Duodenal mucosa (tissue), 2 donors: ENCODE data around the gene FTSJ1.

Experiments
- H3K27ac ChIP-seq: one replicate; pipeline ENCODE4 v1.7.0; 2013; ENCODE audit warnings: low read depth, low read length
- H3K27me3 ChIP-seq, 2 donors: one replicate each; pipeline ENCODE4 v1.7.0; 2013; ENCODE audit warnings: low read length in 2 of 2, control low read depth in 1 of 2; ENCODE audit not compliant: insufficient read depth in 2 of 2, control insufficient read depth in 1 of 2
- H3K36me3 ChIP-seq, 2 donors: one replicate each; pipeline ENCODE4 v1.7.0; 2013; ENCODE audit warnings: low read length in 2 of 2, control low read depth in 1 of 2; ENCODE audit not compliant: insufficient read depth in 2 of 2, control insufficient read depth in 1 of 2
- H3K4me1 ChIP-seq, 2 donors: one replicate each; pipeline ENCODE4 v1.7.0; 2013; ENCODE audit warnings: low read length in 2 of 2, control low read depth in 1 of 2; ENCODE audit not compliant: insufficient read depth in 2 of 2, control insufficient read depth in 1 of 2
- H3K4me3 ChIP-seq, 2 donors: one replicate each; pipeline ENCODE4 v1.7.0; 2013; ENCODE audit warnings: low read length in 2 of 2, low read depth in 1 of 2
- H3K9ac ChIP-seq, 2 donors: one replicate each; pipeline ENCODE4 v1.7.0; 2013; ENCODE audit warnings: low read length in 2 of 2, low read depth in 1 of 2
- H3K9me3 ChIP-seq, 2 donors: one replicate each; pipeline ENCODE4 v1.7.0; 2013; ENCODE audit warnings: low read length in 2 of 2, control low read depth in 1 of 2; ENCODE audit not compliant: control insufficient read depth in 1 of 2

FTSJ1 gene

DNA sequence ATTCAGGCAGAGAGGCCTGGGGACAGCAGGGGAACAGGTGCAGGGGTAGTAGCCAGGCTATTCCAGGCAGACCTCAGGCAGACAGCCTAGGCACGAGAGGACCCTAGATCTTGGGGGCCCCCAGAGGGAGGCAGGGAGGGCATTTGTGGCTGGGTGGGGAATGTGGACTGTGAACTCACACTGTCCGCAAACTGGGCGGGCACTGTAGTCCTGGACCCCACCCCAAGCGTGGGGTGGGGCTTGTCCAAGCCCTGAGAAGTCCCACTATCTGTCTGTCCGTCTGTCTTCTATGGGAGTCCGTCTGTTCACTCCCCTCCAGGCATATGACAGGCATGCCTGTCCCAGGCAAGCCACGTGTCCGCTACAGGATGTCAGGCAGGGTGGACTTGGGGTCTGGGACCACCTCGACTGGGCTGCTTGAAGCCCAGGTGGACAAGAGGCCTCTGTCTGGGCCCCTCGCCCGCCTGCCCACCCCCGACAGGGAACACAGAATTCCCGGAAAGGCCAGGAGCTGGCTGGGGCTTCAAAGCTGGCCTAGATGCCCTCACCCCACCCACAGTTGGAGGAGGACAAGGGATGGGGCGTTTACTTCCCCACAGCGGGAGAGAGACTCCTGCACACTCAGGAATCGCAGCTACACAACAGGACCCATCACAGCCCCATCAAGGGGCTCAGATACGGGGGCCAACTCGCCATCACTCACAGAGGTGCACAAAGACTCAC is 5.7 kb upstream of the FTSJ1 start, which contains the start of gene SLC38A5:
TSS of gene SLC38A5 (minus strand) at position 151 of the 723 bp plus-strand sequence. CDS start 2,336 bp downstream, outside the sequence.
- H3K4me1 ChIP-seq: peaks cover 0 to 20% of the 10 kb centered on the region in 2 donors
- H3K9me3 ChIP-seq: no peaks in the 10 kb centered on the region
- no peak within 1 kb of the TSS for H3K27ac ChIP-seq
- H3K36me3 ChIP-seq: no peaks in the 10 kb centered on the region
- H3K27me3 ChIP-seq: no peaks in the 10 kb centered on the region
- H3K9ac ChIP-seq: peak within 1 kb of the TSS; percentile 44 to 64
- H3K4me3 ChIP-seq: peak within 1 kb of the TSS; percentile 66 to 72

DNA sequence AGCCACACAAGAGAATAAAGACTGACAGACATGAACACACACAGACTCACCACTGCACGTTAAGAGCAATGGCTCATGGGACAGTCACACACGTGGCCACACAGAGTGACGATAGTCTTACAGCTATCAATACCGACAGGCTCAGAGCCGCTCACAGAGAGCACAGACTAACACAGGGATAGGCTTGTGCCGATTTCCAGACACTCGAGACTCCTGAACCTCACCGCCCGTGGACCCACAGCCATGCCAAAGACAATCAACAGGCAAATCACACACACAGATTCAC is 5.2 kb upstream of the FTSJ1 start:
- Histone ChIP-seq H3K27me3 (no peaks in the 10 kb centered on the region), H3K27ac (no peak overlapping the region), H3K9me3 (no peaks in the 10 kb centered on the region), H3K4me3 (no peak overlapping the region), H3K4me1 (peaks cover 0 to 18% of the 10 kb centered on the region in 2 donors), H3K36me3 (no peaks in the 10 kb centered on the region), H3K9ac (no peak overlapping the region)

DNA sequence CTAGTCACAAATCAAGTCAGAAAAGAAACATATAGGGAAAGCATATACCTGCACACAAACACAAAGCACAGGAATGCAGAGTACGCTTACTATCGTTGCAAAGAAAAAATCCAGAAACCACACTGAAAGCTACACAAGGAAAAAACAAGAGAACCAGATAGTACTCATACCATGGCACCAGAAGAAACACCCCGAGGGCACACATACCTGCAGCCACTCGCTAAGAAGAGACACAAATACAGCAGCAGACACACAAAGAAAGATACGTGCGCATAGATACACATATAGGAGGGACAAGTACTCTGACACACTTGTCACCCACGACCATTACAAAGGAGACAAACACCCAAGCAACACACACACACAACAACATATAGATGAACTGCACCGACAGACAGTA is 4.5 kb upstream of the FTSJ1 start:
- Histone ChIP-seq H3K27ac (no peak overlapping the region), H3K9me3 (no peaks in the 10 kb centered on the region), H3K27me3 (no peaks in the 10 kb centered on the region), H3K4me1 (peaks cover 0 to 18% of the 10 kb centered on the region in 2 donors), H3K9ac (no peak overlapping the region), H3K4me3 (no peak overlapping the region), H3K36me3 (no peaks in the 10 kb centered on the region)

DNA sequence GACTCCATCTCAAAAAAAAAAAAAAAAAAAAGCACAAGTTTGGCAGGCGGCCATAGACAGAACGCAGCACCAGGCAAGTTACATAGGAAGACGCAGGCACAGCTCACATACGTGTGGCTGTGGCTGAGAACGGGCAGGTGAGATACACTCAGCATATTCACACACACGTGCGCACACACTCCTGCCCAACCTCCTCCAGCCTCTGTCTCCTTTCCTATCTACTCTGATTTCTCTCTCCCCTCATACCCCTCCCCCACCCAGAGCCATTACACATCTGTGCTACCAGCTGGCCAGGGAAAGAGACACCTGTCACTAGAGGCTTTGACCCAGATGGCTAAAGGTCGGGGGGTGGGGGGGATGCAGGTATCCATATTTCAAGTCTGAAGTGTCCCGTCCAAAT is 3.8 kb upstream of the FTSJ1 start:
- H3K4me3 ChIP-seq: no peak overlapping the region
- no peaks in the 10 kb centered on the region for H3K36me3 ChIP-seq
- H3K27me3 ChIP-seq: no peaks in the 10 kb centered on the region
- H3K27ac ChIP-seq: no peak overlapping the region
- no peaks in the 10 kb centered on the region for H3K9me3 ChIP-seq
- peaks cover 3 to 24% of the 10 kb centered on the region in 2 donors for H3K4me1 ChIP-seq
- no peak overlapping the region for H3K9ac ChIP-seq

DNA sequence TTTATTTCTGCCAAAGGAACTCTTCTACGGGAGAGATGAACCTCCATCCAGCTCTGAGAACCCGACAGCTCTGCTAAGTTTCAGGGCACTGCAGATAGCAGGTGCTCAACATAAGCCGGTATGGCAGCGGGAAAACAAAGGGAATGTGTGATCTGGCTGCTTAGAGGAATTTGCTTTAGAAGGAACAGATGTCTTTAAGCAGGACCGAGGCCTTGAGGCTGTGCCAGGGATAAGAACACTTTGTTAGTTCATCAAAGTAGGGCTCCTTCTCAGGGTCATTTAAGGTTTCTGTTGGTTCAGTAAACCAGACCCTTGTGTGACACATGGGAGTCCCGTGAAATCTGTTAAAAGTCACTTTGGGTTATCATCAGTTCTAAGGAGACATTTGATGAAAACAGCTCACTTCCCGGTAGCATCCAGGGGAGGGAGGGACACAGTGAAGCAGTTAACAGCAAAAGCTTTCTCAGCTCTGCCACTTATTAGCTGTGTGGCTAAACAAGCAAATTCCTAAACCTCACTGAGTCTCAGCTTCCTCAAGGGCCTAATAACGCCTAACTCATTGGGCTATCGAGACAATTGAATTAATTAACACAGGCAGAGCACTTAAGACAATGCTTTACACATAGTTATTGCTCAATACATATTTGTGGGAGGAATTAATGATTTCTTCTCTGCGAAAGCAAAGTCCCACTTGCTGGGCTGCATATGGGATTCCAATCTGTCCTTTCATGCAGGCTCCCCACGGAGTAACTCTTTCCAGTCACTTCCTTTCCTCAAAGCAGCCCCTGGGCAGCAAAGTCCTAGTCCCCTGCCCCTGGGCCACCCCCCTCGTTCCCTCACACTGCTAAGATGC is 2.9 kb upstream of the FTSJ1 start:
- H3K4me1 ChIP-seq: peaks cover 3 to 20% of the 10 kb centered on the region in 2 donors
- H3K9ac ChIP-seq: no peak overlapping the region
- H3K27ac ChIP-seq: no peak overlapping the region
- H3K36me3 ChIP-seq: no peaks in the 10 kb centered on the region
- no peaks in the 10 kb centered on the region for H3K9me3 ChIP-seq
- H3K27me3 ChIP-seq: no peaks in the 10 kb centered on the region
- H3K4me3 ChIP-seq: no peak overlapping the region

DNA sequence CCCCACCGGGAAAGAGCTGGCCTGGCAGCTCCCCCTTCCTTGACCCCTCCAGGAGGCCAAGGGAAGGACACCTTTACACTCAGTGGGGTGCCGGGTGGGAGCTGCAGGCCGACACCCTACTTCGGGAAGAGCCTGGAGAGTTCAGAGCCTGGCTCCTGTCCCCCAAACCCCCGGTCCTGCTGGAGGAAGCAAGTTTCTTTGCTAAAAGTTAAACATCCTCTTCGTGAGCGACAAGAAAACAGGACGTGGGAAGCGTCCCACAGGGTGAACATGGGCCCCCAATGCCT is 2.4 kb upstream of the FTSJ1 start:
- Histone ChIP-seq H3K4me3 (no peak overlapping the region), H3K4me1 (peaks cover 3 to 20% of the 10 kb centered on the region in 2 donors), H3K36me3 (no peaks in the 10 kb centered on the region), H3K9me3 (no peaks in the 10 kb centered on the region), H3K27me3 (no peaks in the 10 kb centered on the region), H3K27ac (no peak overlapping the region), H3K9ac (no peak overlapping the region)

DNA sequence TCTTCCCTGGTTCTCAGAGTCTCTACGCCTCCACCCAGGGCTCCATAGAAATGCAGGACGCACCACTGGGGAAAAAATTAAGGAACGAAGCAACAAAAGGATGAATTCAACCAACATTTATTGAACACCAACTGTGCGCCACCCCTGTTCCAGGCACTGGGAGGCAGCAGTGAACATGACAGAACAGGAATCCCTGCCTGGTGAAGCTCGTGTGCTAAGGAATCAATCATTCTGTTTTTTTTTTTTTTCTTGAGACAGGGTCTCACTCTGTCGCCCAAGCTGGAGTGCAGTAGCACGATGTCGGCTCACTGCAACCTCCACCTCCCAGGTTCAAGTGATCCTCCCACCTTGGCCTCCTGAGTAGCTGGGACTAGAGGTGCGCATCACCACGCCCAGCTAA is 1.9 kb upstream of the FTSJ1 start:
- no peaks in the 10 kb centered on the region for H3K27me3 ChIP-seq
- H3K36me3 ChIP-seq: no peaks in the 10 kb centered on the region
- H3K9me3 ChIP-seq: no peaks in the 10 kb centered on the region
- no peak overlapping the region for H3K9ac ChIP-seq
- H3K27ac ChIP-seq: no peak overlapping the region
- H3K4me3 ChIP-seq: no peak overlapping the region
- H3K4me1 ChIP-seq: peaks cover 3 to 20% of the 10 kb centered on the region in 2 donors

DNA sequence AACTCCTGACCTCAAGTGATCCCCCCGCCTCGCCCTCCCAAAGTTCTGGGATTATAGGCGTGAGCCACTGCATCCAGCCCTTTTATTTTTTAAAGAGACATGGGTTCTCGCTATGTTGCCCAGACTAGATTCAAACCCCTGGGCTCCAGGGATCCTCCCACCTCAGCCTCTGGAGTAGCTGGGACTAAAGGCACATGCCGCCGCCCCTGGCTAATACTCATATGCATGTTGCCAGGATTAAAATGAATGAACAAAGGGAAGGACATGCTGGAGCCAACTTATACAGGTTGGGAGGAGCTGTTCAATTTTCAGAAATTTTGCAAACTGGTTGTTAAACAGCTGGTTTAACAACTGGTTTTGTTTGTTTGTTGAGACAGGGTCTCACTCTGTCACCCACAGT is 1.4 kb upstream of the FTSJ1 start:
- Histone ChIP-seq H3K36me3 (no peaks in the 10 kb centered on the region), H3K27me3 (no peaks in the 10 kb centered on the region), H3K27ac (no peak overlapping the region), H3K4me1 (peaks cover 3 to 18% of the 10 kb centered on the region in 2 donors), H3K9ac (no peak overlapping the region), H3K9me3 (no peaks in the 10 kb centered on the region), H3K4me3 (no peak overlapping the region)

DNA sequence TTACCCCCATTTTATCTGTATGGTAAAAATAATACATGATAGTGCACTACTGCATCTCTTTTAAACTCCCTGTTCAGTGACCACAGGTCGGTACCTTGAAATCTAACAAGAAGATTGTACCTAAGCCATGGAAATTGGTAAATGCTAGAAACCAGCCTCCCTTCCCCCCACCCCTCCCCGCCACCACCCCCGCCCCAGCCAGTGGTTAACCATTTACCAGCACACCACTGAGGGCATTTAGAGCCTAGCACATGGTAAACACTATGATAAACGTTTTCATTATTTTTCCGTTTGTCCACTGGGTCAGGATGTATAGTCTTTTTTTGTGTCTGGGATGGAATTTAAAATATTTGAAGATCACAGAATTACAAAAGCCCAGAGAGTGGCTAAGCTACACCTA is 703 bp upstream of the FTSJ1 start:
- no peaks in the 10 kb centered on the region for H3K27me3 ChIP-seq
- H3K27ac ChIP-seq: no peak overlapping the region
- no peaks in the 10 kb centered on the region for H3K36me3 ChIP-seq
- H3K4me3 ChIP-seq: peak overlapping the region; percentile 81 to 83
- H3K9ac ChIP-seq: peak overlapping the region; percentile 32 to 83
- H3K9me3 ChIP-seq: no peaks in the 10 kb centered on the region
- H3K4me1 ChIP-seq: peaks cover 3 to 14% of the 10 kb centered on the region in 2 donors

DNA sequence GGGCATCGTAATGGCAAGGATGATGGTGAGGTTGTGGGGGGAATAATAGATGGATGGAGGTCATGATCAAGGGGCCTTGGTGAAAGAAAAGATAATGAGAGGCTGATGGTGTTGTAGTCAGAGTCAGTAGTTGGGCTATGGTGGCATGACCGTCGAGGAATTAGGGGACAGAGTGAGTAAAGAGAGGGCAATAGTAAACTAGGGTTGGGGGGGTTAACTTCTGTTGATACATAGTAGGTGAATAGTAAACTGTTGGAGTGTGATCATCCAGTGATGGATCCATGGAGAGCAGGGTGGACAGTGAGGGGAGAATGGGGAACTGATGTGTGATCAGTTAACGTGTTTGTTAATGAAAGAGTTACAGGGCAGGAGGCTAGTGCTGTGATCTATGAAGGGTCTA is 920 bp downstream of the FTSJ1 start:
- H3K9ac ChIP-seq: peak overlapping the region; percentile 77 to 83
- no peaks in the 10 kb centered on the region for H3K9me3 ChIP-seq
- no peak overlapping the region for H3K27ac ChIP-seq
- H3K4me1 ChIP-seq: peaks cover 3 to 14% of the 10 kb centered on the region in 2 donors
- peak overlapping the region; percentile 81 to 83 for H3K4me3 ChIP-seq
- no peaks in the 10 kb centered on the region for H3K27me3 ChIP-seq
- H3K36me3 ChIP-seq: peaks cover 9 to 11% of the 10 kb centered on the region in 2 donors
